ENCODE results near the gene SYAP1.

GRCh38 chrX:16797358-16797757 is 77.9 kb downstream of the SYAP1 start:
- TF ChIP-seq CTCF (optimal IDR thresholded peaks at IDR 0.05 in 1 of 3, IDR thresholded peaks at IDR 0.05 in 1 of 3, conservative IDR thresholded peaks at IDR 0.05 in 1 of 3; ENCODE audit: extremely low read depth in 1 of 3, insufficient read depth in 2 of 3, low read length in 3 of 3), result no peak
- TF ChIP-seq EZH2 (IDR thresholded peaks at IDR 0.05; ENCODE audit: low read length), result no peak

All from keratinocyte (primary cell).